Endometrial microvascular endothelial cells (primary cell): ENCODE data around the gene TUBA3E. TPM values are rescaled to one million over a fixed set of nuclear protein-coding genes. Genes with fewer than 3 reads are reported as not detected.
"Not testable (repeated sequence)": the region's sequence is repeated elsewhere in the genome, so short reads cannot be mapped to it uniquely, and the experiment has no call there.

Experiments used
- in situ Hi-C: cut with HindIII; loops from 2 replicates; pipeline ENCODE4 v1.10.0; 2017; ENCODE audit warnings: low sequenced_read_pairs, low pct_unique_long_range_greater_than_20kb; ENCODE audit errors: inconsistent ontology term
- total RNA-seq: library from RNA; depleted of rRNA; stranded (reverse); fragments of >200 nt; gene quantifications from one replicate; pipeline ENCODE4 v1.2.3, GENCODE V29; 2015; ENCODE audit errors: inconsistent ontology term

TUBA3E gene
- total RNA-seq, 1 donor from 2014 or later, result not detected

GRCh38 chr2:130152816-130153595 lies 45.2 kb downstream of the TUBA3E start:
- in situ Hi-C loops, result no loop called here

GRCh38 chr2:130152136-130152815 lies 46.0 kb downstream of the TUBA3E start:
- in situ Hi-C loops, result not testable (repeated sequence)

GRCh38 chr2:130151145-130151512 lies 47.1 kb downstream of the TUBA3E start:
- in situ Hi-C loops, result not testable (repeated sequence)

- in situ Hi-C loops, result no loop called here
Observed at GRCh38 chr2:130150181-130151144, 47.8 kb downstream of the TUBA3E start.

GRCh38 chr2:130148515-130148914 lies 49.7 kb downstream of the TUBA3E start:
- in situ Hi-C loops, result not testable (repeated sequence)

- in situ Hi-C loops, result not testable (repeated sequence)
Observed at GRCh38 chr2:130145006-130145414, 53.2 kb downstream of the TUBA3E start, which contains the start of gene CCDC74B. CCDC74B (minus strand) TSS chr2:130145112; CDS start chr2:130144996, 116 bp downstream.

- in situ Hi-C loops, result not testable (repeated sequence)
Observed at GRCh38 chr2:130143266-130144039, 54.8 kb downstream of the TUBA3E start.

GRCh38 chr2:130142396-130143265 lies 55.6 kb downstream of the TUBA3E start:
- in situ Hi-C loops, result not testable (repeated sequence)

Other genes with a start within 250 kb of the TUBA3E start
- gene RAB6C, start 218.8 kb downstream of the TUBA3E start, total RNA-seq, result not detected
- not detected for gene POTEF, start 69.2 kb downstream of the TUBA3E start, total RNA-seq
- 0.19 TPM for gene CCDC74B, start 53.3 kb downstream of the TUBA3E start, total RNA-seq
- gene SMPD4, start 16.8 kb downstream of the TUBA3E start, total RNA-seq, result 50.4 TPM
- 136 TPM for gene MZT2B, start 16.2 kb downstream of the TUBA3E start, total RNA-seq
- 203 TPM for gene IMP4, start 144.5 kb upstream of the TUBA3E start, total RNA-seq
- 20.3 TPM for gene PTPN18, start 157.6 kb upstream of the TUBA3E start, total RNA-seq